Measurements from ENCODE around the gene APOA4. TPM values are rescaled to one million over a fixed set of nuclear protein-coding genes. Genes with fewer than 3 reads are reported as not detected.
A peak's percentile ranks its signal among the peaks of the same experiment; 100 is the strongest.

APOA4 gene
- total RNA-seq, 1 donor from 2014 or later = not detected

GRCh38 chr11:116833816-116834534 is 10.9 kb upstream of the APOA4 start:
- H3K27ac Mint-ChIP-seq (ENCODE audit: unreplicated experiment) = no peak overlapping the region
- H3K9me3 Mint-ChIP-seq = no peaks in the 10 kb centered on the region
- no peaks in the 10 kb centered on the region for H3K36me3 Mint-ChIP-seq (ENCODE audit: low read depth)
- peaks cover 32% of the 10 kb centered on the region for H3K4me1 Mint-ChIP-seq
- no peaks in the 10 kb centered on the region for H3K27me3 Mint-ChIP-seq (ENCODE audit: low read depth)
- TF ChIP-seq, protein P1, sequence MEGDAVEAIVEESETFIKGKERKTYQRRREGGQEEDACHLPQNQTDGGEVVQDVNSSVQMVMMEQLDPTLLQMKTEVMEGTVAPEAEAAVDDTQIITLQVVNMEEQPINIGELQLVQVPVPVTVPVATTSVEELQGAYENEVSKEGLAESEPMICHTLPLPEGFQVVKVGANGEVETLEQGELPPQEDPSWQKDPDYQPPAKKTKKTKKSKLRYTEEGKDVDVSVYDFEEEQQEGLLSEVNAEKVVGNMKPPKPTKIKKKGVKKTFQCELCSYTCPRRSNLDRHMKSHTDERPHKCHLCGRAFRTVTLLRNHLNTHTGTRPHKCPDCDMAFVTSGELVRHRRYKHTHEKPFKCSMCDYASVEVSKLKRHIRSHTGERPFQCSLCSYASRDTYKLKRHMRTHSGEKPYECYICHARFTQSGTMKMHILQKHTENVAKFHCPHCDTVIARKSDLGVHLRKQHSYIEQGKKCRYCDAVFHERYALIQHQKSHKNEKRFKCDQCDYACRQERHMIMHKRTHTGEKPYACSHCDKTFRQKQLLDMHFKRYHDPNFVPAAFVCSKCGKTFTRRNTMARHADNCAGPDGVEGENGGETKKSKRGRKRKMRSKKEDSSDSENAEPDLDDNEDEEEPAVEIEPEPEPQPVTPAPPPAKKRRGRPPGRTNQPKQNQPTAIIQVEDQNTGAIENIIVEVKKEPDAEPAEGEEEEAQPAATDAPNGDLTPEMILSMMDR (conservative IDR thresholded peaks at IDR 0.05) = no peak
- DNase-seq (ENCODE audit: low read depth, low spot score) = no peak
- H3K4me3 Mint-ChIP-seq = peak overlapping the region; percentile 44

GRCh38 chr11:116833491-116833815 is 10.3 kb upstream of the APOA4 start:
- no peaks in the 10 kb centered on the region for H3K9me3 Mint-ChIP-seq
- H3K27ac Mint-ChIP-seq (ENCODE audit: unreplicated experiment) = no peak overlapping the region
- no peak for DNase-seq (ENCODE audit: low read depth, low spot score)
- no peaks in the 10 kb centered on the region for H3K36me3 Mint-ChIP-seq (ENCODE audit: low read depth)
- H3K27me3 Mint-ChIP-seq (ENCODE audit: low read depth) = no peaks in the 10 kb centered on the region
- H3K4me3 Mint-ChIP-seq = no peak overlapping the region
- TF ChIP-seq, protein P1 (conservative IDR thresholded peaks at IDR 0.05) = no peak
- H3K4me1 Mint-ChIP-seq = peaks cover 31% of the 10 kb centered on the region

GRCh38 chr11:116832350-116833290 is 9.5 kb upstream of the APOA4 start:
- H3K27me3 Mint-ChIP-seq (ENCODE audit: low read depth) = no peaks in the 10 kb centered on the region
- DNase-seq (ENCODE audit: low read depth, low spot score) = no peak
- no peak overlapping the region for H3K4me3 Mint-ChIP-seq
- H3K36me3 Mint-ChIP-seq (ENCODE audit: low read depth) = no peaks in the 10 kb centered on the region
- TF ChIP-seq, protein P1 (conservative IDR thresholded peaks at IDR 0.05) = no peak
- no peak overlapping the region for H3K27ac Mint-ChIP-seq (ENCODE audit: unreplicated experiment)
- H3K4me1 Mint-ChIP-seq = peaks cover 23% of the 10 kb centered on the region
- no peaks in the 10 kb centered on the region for H3K9me3 Mint-ChIP-seq

- H3K27ac Mint-ChIP-seq (ENCODE audit: unreplicated experiment) = no peak overlapping the region
- peaks cover 15% of the 10 kb centered on the region for H3K4me1 Mint-ChIP-seq
- H3K4me3 Mint-ChIP-seq = no peak overlapping the region
- H3K36me3 Mint-ChIP-seq (ENCODE audit: low read depth) = no peaks in the 10 kb centered on the region
- no peaks in the 10 kb centered on the region for H3K9me3 Mint-ChIP-seq
- TF ChIP-seq, protein P1 (conservative IDR thresholded peaks at IDR 0.05) = no peak
- no peaks in the 10 kb centered on the region for H3K27me3 Mint-ChIP-seq (ENCODE audit: low read depth)
- DNase-seq (ENCODE audit: low read depth, low spot score) = no peak
These were observed 8.8 kb upstream of the APOA4 start for GRCh38 chr11:116831790-116832349.

DNA sequence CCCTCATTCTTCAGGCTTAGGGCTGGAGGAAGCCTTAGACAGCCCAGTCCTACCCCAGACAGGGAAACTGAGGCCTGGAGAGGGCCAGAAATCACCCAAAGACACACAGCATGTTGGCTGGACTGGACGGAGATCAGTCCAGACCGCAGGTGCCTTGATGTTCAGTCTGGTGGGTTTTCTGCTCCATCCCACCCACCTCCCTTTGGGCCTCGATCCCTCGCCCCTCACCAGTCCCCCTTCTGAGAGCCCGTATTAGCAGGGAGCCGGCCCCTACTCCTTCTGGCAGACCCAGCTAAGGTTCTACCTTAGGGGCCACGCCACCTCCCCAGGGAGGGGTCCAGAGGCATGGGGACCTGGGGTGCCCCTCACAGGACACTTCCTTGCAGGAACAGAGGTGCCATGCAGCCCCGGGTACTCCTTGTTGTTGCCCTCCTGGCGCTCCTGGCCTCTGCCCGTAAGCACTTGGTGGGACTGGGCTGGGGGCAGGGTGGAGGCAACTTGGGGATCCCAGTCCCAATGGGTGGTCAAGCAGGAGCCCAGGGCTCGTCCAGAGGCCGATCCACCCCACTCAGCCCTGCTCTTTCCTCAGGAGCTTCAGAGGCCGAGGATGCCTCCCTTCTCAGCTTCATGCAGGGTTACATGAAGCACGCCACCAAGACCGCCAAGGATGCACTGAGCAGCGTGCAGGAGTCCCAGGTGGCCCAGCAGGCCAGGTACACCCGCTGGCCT is 7.2 kb upstream of the APOA4 start:
- Mint-ChIP-seq H3K9me3 (no peaks in the 10 kb centered on the region), H3K36me3 (ENCODE audit: low read depth) (no peaks in the 10 kb centered on the region), H3K4me1 (peaks cover 5% of the 10 kb centered on the region), H3K27ac (ENCODE audit: unreplicated experiment) (no peak overlapping the region), H3K27me3 (ENCODE audit: low read depth) (no peaks in the 10 kb centered on the region), H3K4me3 (no peak overlapping the region)
- TF ChIP-seq, protein P1 (conservative IDR thresholded peaks at IDR 0.05) = no peak
- no peak for DNase-seq (ENCODE audit: low read depth, low spot score)
